ENCODE data around the gene TNKS2. TPM values are rescaled to one million over a fixed set of nuclear protein-coding genes. Genes with fewer than 3 reads are reported as not detected.

Gene TNKS2
- 68.3 and 78.8 TPM in 2 replicates for total RNA-seq

GRCh38 chr10:91797874-91798648 lies at the start of gene TNKS2:
Gene TNKS2 (plus strand): TSS chr10:91798426. CDS start chr10:91798691, 265 bp downstream.

DNA sequence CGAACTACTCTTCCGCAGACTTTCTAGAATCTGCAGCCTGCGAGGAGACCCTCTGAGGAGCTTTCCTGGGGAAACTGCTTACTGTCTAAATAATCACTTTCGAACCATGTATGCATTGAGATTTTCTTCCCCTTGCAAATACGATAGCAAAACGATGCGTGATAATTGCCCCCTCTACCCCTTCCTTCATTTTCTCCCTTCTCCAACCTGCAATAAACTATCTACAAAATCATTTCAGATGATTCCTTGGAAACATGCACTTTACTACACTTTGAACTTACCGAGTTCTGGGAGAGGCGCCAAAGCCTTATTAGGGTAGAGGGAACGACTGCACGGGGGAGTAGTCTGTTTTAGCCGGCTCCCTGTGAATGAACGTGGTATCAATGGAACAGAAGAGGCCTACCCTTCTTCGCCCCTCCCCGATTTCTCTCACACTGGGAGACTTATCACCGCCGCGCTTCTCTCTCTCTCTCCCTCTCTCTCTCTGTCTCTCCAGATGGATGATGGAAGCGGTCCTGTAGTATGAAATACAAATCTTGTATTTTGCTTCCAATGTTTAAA lies 111.0 kb downstream of the TNKS2 start, which contains the start of gene FGFBP3:
TSS of gene FGFBP3 (minus strand) at position 370 of the 561 bp plus-strand sequence. CDS start 517 bp downstream, outside the sequence.

Other genes starting within 250 kb of the TNKS2 start
- 84.9 and 362 TPM in 2 replicates for gene PPP1R3C, start 165.4 kb upstream of the TNKS2 start, total RNA-seq
- gene FGFBP3, start 111.1 kb downstream of the TNKS2 start, total RNA-seq = 0.59 and 0.74 TPM in 2 replicates
- gene BTAF1, start 125.3 kb downstream of the TNKS2 start, total RNA-seq = 63.2 and 70.9 TPM in 2 replicates

Measured in smooth muscle cell of the umbilical artery (primary cell).